ENCODE data around the gene ZNF630. TPM values are rescaled to one million over a fixed set of nuclear protein-coding genes. Genes with fewer than 3 reads are reported as not detected.

Gene ZNF630
- total and polyA plus RNA-seq, 10 of the 15 experiments (the other 5 are each of a cell fraction or from before 2014, with no cell fraction given): 0.96 to 1.9 (median 1.2) TPM

- H4K20me1 ChIP-seq (ENCODE audit: control insufficient read depth, insufficient read depth): no peaks in the 10 kb centered on the region
- no peak for FAIRE-seq
- in situ Hi-C loops (cut with MboI): no loop called here
- H2AFZ ChIP-seq (ENCODE audit: control insufficient read depth, low read depth, low read length): peak overlapping the region; percentile 83
- 57% methylated on average over 9 of the region's 9 CpGs for WGBS (ENCODE audit: insufficient coverage, insufficient replicate concordance, low lambda C conversion rate, missing lambda C conversion rate)
- CTCF ChIA-PET: no interaction called here
- H3K9ac ChIP-seq (ENCODE audit: control insufficient read depth, insufficient read depth, low read length): peak overlapping the region; percentile 83; the same call in 1 of the 2 replicates
- POLR2A ChIA-PET: no interaction called here
- peak overlapping the region; percentile 66; the same call in 1 of the 2 replicates for H3K4me3 ChIP-seq
- H3K36me3 ChIP-seq (ENCODE audit: control insufficient read depth in 2 of 2, insufficient read depth in 2 of 2, low read length in 1 of 2): no peaks in the 10 kb centered on the region
- SMC1A ChIA-PET (ENCODE audit: uncharacterized antibody, unreplicated experiment): no interaction called here
- DNase-seq (ENCODE audit: low read depth, low spot score): no peak
- no peaks in the 10 kb centered on the region; the same call in 2 of the 3 replicates for H3K9me3 ChIP-seq (replicated peaks; ENCODE audit: control insufficient read depth, insufficient read depth, low read length)
- intact Hi-C loops (cut with micrococcal nuclease; ENCODE audit: unreplicated experiment): no loop called here
- no peak for TF ChIP-seq RELB (IDR thresholded peaks at IDR 0.05; ENCODE audit: low read depth)
- TF ChIP-seq, protein P1, sequence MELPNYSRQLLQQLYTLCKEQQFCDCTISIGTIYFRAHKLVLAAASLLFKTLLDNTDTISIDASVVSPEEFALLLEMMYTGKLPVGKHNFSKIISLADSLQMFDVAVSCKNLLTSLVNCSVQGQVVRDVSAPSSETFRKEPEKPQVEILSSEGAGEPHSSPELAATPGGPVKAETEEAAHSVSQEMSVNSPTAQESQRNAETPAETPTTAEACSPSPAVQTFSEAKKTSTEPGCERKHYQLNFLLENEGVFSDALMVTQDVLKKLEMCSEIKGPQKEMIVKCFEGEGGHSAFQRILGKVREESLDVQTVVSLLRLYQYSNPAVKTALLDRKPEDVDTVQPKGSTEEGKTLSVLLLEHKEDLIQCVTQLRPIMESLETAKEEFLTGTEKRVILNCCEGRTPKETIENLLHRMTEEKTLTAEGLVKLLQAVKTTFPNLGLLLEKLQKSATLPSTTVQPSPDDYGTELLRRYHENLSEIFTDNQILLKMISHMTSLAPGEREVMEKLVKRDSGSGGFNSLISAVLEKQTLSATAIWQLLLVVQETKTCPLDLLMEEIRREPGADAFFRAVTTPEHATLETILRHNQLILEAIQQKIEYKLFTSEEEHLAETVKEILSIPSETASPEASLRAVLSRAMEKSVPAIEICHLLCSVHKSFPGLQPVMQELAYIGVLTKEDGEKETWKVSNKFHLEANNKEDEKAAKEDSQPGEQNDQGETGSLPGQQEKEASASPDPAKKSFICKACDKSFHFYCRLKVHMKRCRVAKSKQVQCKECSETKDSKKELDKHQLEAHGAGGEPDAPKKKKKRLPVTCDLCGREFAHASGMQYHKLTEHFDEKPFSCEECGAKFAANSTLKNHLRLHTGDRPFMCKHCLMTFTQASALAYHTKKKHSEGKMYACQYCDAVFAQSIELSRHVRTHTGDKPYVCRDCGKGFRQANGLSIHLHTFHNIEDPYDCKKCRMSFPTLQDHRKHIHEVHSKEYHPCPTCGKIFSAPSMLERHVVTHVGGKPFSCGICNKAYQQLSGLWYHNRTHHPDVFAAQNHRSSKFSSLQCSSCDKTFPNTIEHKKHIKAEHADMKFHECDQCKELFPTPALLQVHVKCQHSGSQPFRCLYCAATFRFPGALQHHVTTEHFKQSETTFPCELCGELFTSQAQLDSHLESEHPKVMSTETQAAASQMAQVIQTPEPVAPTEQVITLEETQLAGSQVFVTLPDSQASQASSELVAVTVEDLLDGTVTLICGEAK (IDR thresholded peaks at IDR 0.05; ENCODE audit: borderline replicate concordance): peak; percentile 65
- peak; percentile 70 for TF ChIP-seq RAD51 (IDR thresholded peaks at IDR 0.05)
- TF ChIP-seq, protein P2, sequence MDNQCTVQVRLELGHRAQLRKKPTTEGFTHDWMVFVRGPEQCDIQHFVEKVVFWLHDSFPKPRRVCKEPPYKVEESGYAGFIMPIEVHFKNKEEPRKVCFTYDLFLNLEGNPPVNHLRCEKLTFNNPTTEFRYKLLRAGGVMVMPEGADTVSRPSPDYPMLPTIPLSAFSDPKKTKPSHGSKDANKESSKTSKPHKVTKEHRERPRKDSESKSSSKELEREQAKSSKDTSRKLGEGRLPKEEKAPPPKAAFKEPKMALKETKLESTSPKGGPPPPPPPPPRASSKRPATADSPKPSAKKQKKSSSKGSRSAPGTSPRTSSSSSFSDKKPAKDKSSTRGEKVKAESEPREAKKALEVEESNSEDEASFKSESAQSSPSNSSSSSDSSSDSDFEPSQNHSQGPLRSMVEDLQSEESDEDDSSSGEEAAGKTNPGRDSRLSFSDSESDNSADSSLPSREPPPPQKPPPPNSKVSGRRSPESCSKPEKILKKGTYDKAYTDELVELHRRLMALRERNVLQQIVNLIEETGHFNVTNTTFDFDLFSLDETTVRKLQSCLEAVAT (IDR thresholded peaks at IDR 0.05): peak; percentile 99
- no peaks in the 10 kb centered on the region for H3K79me2 ChIP-seq (ENCODE audit: control insufficient read depth, insufficient read depth, low read length)
- H3K4me1 ChIP-seq (ENCODE audit: control insufficient read depth, insufficient read depth, low read length): no peaks in the 10 kb centered on the region
- BruUV-seq (replicated peaks): TSS peak; percentile 71
- RAD21 ChIA-PET (ENCODE audit: unreplicated experiment): no interaction called here
- no peaks in the 10 kb centered on the region for H3K27me3 ChIP-seq (replicated peaks in 1 of 2; ENCODE audit: control insufficient read depth in 2 of 2, insufficient read depth in 2 of 2, low read length in 1 of 2)
- no peak overlapping the region; the same call in 1 of the 2 replicates for H3K27ac ChIP-seq (ENCODE audit: control insufficient read depth, insufficient read depth)
- no peak for ATAC-seq
- H3K4me2 ChIP-seq (ENCODE audit: control insufficient read depth, insufficient read depth): 0 out of 2 replicates have a peak overlapping the region, but pooled peaks have one; percentile 27
These were observed 656 bp upstream of the ZNF630 start for GRCh38 chrX:48071986-48072605.
